ENCODE measurements around the gene DPP7.

- TF ChIP-seq POLR2AphosphoS5 (IDR thresholded peaks at IDR 0.05; ENCODE audit: insufficient read depth in 1 of 2, low read depth in 1 of 2), result no peak
- no peak for TF ChIP-seq CTCF (IDR thresholded peaks at IDR 0.05)
- no peak for TF ChIP-seq POLR2A (IDR thresholded peaks at IDR 0.05)
Measured at GRCh38 chr9:137161558-137162486, 47.3 kb upstream of the DPP7 start.

Measured in vagina (tissue), 2 donors.